ENCODE results near the gene DNAJC5G.

DNA sequence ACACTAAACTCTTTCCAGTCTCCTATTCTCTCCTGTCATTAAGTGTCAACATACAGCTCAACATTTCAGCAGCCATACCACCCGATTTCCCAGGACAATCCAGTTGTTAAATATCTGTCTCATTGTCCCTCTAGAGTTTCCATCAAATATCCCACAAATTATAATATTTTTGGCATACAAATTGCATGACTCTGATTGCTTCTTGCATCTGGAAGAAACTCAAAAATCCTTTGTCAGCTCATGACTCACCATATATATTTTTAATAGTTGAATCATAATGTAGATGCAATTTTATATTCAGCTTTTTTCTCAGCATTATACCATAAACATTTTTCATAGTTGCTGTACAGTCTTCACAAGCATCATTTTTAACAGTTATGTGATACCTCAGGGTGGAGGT, 19.6 kb upstream of the DNAJC5G start:
- TF ChIP-seq, protein P1, sequence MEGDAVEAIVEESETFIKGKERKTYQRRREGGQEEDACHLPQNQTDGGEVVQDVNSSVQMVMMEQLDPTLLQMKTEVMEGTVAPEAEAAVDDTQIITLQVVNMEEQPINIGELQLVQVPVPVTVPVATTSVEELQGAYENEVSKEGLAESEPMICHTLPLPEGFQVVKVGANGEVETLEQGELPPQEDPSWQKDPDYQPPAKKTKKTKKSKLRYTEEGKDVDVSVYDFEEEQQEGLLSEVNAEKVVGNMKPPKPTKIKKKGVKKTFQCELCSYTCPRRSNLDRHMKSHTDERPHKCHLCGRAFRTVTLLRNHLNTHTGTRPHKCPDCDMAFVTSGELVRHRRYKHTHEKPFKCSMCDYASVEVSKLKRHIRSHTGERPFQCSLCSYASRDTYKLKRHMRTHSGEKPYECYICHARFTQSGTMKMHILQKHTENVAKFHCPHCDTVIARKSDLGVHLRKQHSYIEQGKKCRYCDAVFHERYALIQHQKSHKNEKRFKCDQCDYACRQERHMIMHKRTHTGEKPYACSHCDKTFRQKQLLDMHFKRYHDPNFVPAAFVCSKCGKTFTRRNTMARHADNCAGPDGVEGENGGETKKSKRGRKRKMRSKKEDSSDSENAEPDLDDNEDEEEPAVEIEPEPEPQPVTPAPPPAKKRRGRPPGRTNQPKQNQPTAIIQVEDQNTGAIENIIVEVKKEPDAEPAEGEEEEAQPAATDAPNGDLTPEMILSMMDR (conservative IDR thresholded peaks at IDR 0.05 in 1 of 2, IDR thresholded peaks at IDR 0.05 in 1 of 2; ENCODE audit: low read depth in 1 of 2, low read length in 2 of 2), result no peak
- TF ChIP-seq EZH2 (IDR thresholded peaks at IDR 0.05; ENCODE audit: low read length, missing control alignments), result no peak

Data from fibroblast of lung (primary cell).